Inferior parietal cortex (tissue), 1 donor: ENCODE data around the gene FPGS.

ENCODE experiments used
- DNase-seq: peaks from one replicate; pipeline ENCODE4 v3.0.0-alpha.2; 2016; ENCODE audit errors: extremely low spot score

Gene FPGS

DNA sequence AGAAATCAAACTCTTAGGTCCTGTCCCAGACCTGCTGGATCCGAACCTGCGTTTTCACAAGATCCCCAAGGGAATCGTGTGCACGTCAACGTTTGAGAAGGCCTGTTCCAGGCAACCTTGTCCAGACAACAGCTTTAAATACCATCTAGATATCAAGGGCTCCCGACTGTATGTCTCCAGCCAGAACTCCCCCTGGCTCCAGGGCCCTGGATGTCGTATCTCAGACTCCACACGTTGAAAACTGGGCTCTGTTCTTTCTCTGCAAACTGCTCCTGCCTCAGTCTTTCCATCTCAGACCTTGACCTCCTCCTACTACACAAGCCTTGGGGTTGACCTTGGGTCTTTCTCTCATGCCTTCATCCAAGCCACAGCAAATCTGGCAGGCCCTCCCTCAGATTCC lies 57.6 kb downstream of the FPGS start:
- DNase-seq, result no peak

DNA sequence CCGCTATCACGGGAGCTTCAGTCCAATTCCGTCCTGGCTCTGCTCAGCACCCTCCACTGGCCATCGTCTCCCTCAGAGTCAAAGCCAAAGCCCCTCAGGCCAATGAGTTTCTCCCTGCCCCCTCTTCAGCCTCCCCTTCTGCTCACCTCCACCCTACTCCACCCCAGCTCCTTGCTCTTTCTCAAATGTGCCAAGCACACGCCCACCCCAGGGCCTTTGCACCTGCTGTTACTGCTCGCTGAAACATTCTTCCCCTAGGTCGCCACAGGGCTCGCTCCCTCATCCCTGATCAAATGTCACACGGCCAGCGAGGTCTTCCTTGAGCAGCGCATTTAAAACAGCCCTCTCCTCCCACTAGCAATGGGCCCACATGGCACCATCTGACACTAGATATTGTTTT lies 58.1 kb downstream of the FPGS start:
- DNase-seq, result no peak

DNA sequence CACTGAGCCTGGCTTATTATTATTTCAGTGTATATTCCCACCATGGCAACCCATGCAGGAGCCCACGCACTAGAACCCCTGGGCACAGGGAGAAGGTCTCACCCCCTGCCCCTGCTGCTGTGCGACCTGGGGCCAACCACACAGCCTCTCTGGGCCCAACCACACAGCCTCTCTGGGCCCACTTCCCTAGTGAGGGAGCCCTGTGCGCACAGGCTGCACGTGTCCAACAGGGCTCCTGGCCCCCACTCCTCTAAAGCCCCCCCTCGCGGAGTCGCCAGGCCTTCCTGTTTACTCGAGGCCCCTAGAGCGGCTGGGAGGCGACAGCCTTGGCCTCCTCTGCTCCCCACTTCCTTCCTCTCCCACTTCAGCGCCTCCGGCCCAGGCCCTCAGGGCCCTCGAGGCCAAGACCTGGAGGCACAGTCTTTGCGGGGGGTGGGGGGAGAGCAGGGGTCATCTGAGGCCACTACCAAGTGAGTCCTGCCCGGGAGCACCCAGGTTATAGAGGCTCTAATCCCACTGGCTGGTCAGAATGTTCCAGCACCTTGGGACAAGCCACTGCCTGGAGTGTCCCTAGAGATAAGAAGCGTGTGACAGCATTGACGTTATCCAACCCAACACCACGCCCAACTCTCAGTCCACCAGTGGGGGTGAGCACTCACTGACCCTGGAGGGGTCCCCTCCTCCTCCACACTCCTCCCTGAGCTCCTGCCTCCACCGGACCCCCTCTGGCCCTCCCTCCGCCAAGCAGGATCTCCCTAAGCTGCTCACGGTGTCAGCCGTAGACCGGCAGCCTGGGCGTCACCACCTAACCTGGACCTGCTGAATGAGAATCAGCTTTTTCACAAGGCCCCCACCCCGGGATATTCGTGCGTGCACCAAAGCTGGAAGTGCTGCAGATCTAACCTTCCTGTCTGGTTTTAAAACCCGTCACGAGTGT lies 59.7 kb downstream of the FPGS start:
- DNase-seq, result peak; percentile 38

DNA sequence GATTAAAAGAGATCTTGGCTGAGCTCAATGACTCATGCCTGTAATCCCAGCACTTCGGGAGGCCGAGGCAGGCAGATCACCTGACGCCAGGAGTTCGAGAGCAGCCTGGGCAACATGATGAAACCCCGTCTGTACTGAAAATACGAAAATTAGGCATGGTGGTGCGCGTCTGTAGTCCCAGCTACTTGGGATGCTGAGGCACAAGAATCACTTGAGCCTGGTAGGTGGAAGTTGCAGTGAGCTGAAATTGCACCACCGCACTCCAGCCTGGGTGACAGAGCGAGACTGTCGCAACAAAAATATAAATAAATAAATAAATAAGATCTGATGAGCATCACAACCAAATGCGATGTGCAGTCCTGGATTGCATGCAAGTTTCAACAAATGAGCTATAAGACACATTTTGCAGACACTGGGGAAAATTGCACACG lies 60.5 kb downstream of the FPGS start:
- no peak for DNase-seq
